KMS-11 (cell line): ENCODE measurements around the gene RBFOX2.

Experiments used
- H2AFZ ChIP-seq: fragments of 200-600 bp; sonication (generic); 2 replicates; pipeline ENCODE4 v1.6.1; 2016; ENCODE audit warnings: antibody characterized with exemption, mixed run types, low read depth
- H3K27ac ChIP-seq: fragments of 200-600 bp; sonication (generic); 2 replicates; pipeline ENCODE4 v1.6.1; 2016; ENCODE audit warnings: mild to moderate bottlenecking, mixed run types
- H3K27me3 ChIP-seq: fragments of 200-600 bp; sonication (generic); 2 replicates; pipeline ENCODE4 v1.6.1; 2017; ENCODE audit warnings: mild to moderate bottlenecking, low read depth, mixed run types, moderate library complexity; ENCODE audit not compliant: insufficient read depth
- H3K36me3 ChIP-seq: fragments of 200-600 bp; sonication (generic); 2 replicates; pipeline ENCODE4 v1.6.1; 2017; ENCODE audit warnings: mild to moderate bottlenecking, mixed run types; ENCODE audit not compliant: insufficient read depth
- H3K4me1 ChIP-seq: fragments of 200-600 bp; sonication (generic); 2 replicates; pipeline ENCODE4 v1.6.1; 2016; ENCODE audit warnings: mild to moderate bottlenecking, low read depth, mixed run types; ENCODE audit not compliant: poor library complexity, severe bottlenecking
- H3K4me2 ChIP-seq: fragments of 200-600 bp; sonication (generic); 2 replicates; pipeline ENCODE4 v1.7.0; 2016; ENCODE audit warnings: mild to moderate bottlenecking, mixed run types
- H3K4me3 ChIP-seq: fragments of 200-600 bp; sonication (generic); IDR thresholded peaks from 2 replicates; pipeline ENCODE4 v1.6.1; 2017; ENCODE audit warnings: low read depth, low read length, mixed read lengths; ENCODE audit not compliant: insufficient read depth
- H3K79me2 ChIP-seq: fragments of 200-600 bp; sonication (generic); 2 replicates; pipeline ENCODE4 v1.6.1; 2016; ENCODE audit warnings: low read depth, mixed run types; ENCODE audit not compliant: insufficient read depth
- H3K9ac ChIP-seq: fragments of 200-600 bp; sonication (generic); 2 replicates; pipeline ENCODE4 v1.6.1; 2016; ENCODE audit warnings: mild to moderate bottlenecking, mixed run types
- H4K20me1 ChIP-seq: fragments of 200-600 bp; sonication (generic); 2 replicates; pipeline ENCODE4 v1.6.1; 2016; ENCODE audit warnings: mild to moderate bottlenecking, mixed run types; ENCODE audit not compliant: insufficient read depth
- CTCF ChIP-seq: fragments of 200-600 bp; sonication (generic); conservative IDR thresholded peaks from 2 replicates; pipeline ENCODE4 v1.6.1; 2017; ENCODE audit warnings: low read depth, mild to moderate bottlenecking, antibody characterized with exemption, low read length, moderate library complexity, mixed read lengths

RBFOX2 gene

GRCh38 chr22:35940166-35940565 is 88.5 kb downstream of the RBFOX2 start:
- no peak overlapping the region for H3K27ac ChIP-seq
- H3K79me2 ChIP-seq: no peaks in the 10 kb centered on the region
- no peak overlapping the region for H3K9ac ChIP-seq
- H3K36me3 ChIP-seq: no peaks in the 10 kb centered on the region
- H3K27me3 ChIP-seq: no peaks in the 10 kb centered on the region
- H4K20me1 ChIP-seq: no peaks in the 10 kb centered on the region
- H3K4me1 ChIP-seq: peaks cover 5% of the 10 kb centered on the region
- H3K4me2 ChIP-seq: no peak overlapping the region
- no peak overlapping the region for H3K4me3 ChIP-seq
- no peak for TF ChIP-seq CTCF
- no peak overlapping the region for H2AFZ ChIP-seq

GRCh38 chr22:35938226-35938625 is 90.4 kb downstream of the RBFOX2 start:
- no peak overlapping the region for H3K4me2 ChIP-seq
- H3K79me2 ChIP-seq: no peaks in the 10 kb centered on the region
- no peak for TF ChIP-seq CTCF
- H3K4me3 ChIP-seq: no peak overlapping the region
- no peaks in the 10 kb centered on the region for H3K36me3 ChIP-seq
- H3K4me1 ChIP-seq: peaks cover 5% of the 10 kb centered on the region
- no peaks in the 10 kb centered on the region for H3K27me3 ChIP-seq
- H2AFZ ChIP-seq: no peak overlapping the region
- H3K9ac ChIP-seq: no peak overlapping the region
- no peak overlapping the region for H3K27ac ChIP-seq
- no peaks in the 10 kb centered on the region for H4K20me1 ChIP-seq

- Histone ChIP-seq H3K4me2 (no peak overlapping the region), H3K4me3 (no peak overlapping the region), H3K79me2 (no peaks in the 10 kb centered on the region), H3K4me1 (no peaks in the 10 kb centered on the region), H4K20me1 (no peaks in the 10 kb centered on the region), H3K36me3 (no peaks in the 10 kb centered on the region), H3K27ac (no peak overlapping the region), H3K9ac (no peak overlapping the region), H2AFZ (no peak overlapping the region), H3K27me3 (no peaks in the 10 kb centered on the region)
- TF ChIP-seq CTCF: peak; percentile 46
Measured at GRCh38 chr22:35930933-35931332, 97.7 kb downstream of the RBFOX2 start.

GRCh38 chr22:35928285-35928798 is 100.3 kb downstream of the RBFOX2 start:
- H3K79me2 ChIP-seq: no peaks in the 10 kb centered on the region
- H3K9ac ChIP-seq: no peak overlapping the region
- no peaks in the 10 kb centered on the region for H4K20me1 ChIP-seq
- H3K4me2 ChIP-seq: no peak overlapping the region
- no peak overlapping the region for H3K4me3 ChIP-seq
- no peaks in the 10 kb centered on the region for H3K27me3 ChIP-seq
- no peak overlapping the region for H3K27ac ChIP-seq
- no peaks in the 10 kb centered on the region for H3K36me3 ChIP-seq
- TF ChIP-seq CTCF: no peak
- H3K4me1 ChIP-seq: no peaks in the 10 kb centered on the region
- no peak overlapping the region for H2AFZ ChIP-seq
